Measurements from ENCODE around the gene NCBP1. TPM values are rescaled to one million over a fixed set of nuclear protein-coding genes. Genes with fewer than 3 reads are reported as not detected.

NCBP1 gene
- total and polyA plus RNA-seq, 9 of the 15 experiments (the other 6 are each of a cell fraction or from before 2014, with no cell fraction given), result 29.4 to 69.7 (median 57.5) TPM

DNA sequence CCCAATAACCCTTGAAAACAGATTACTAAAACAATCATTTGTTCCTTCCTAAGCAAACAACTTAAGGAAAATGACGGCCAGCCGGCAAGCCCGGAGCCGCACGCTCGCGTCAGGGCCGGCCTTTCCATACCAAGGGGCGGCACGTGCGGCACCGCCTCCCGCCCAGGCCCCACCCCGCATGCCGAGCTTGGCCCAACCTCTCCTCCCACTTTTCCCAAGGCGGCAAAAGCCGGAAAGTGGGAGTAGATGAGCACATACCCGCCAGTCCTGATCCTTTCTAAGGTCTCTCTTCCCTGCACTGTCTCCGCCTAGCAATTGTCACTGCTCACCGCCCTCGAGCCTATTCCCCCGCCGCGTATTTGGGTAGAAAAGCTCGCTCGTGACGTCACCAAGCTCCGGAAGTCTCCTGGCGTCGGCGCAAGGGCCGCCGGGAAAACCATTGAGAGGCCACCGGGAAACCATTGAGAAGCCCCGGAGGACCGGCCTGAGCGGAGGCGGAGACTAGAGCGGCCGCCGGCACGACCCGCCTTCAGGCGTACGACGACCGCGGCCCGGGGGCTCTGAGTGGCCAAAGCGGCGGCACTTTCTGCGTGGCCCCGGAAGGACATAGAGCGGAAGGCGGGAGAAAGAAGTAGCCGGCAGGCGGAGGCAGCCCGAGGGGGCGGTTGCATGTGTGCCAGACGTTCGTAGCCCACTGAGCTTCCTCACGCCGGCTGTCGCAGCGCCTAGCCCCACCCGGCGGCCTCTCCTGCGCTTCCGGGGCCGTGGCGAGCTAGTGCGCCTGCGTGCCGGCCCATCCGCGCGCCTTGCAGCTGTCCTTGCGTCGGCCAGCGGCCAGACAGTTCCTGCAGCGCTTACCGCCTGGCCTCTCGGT is at the start of gene NCBP1, which contains the start of gene TSTD2 (continued):
- TF ChIP-seq ZNF23 (CRISPR knock-in tag; IDR thresholded peaks at IDR 0.05) (no peak), DNMT1 (IDR thresholded peaks at IDR 0.05) (no peak), PHTF2 (CRISPR knock-in tag; IDR thresholded peaks at IDR 0.05) (no peak), ZNF165 (CRISPR knock-in tag; IDR thresholded peaks at IDR 0.05; ENCODE audit: borderline replicate concordance) (no peak), KAT2B (IDR thresholded peaks at IDR 0.05; ENCODE audit: low read depth, low read length) (no peak), THRA (IDR thresholded peaks at IDR 0.05) (no peak), RFX5 (IDR thresholded peaks at IDR 0.05; ENCODE audit: low read depth, low read length) (peak; percentile 77), ZNF444 (CRISPR knock-in tag; IDR thresholded peaks at IDR 0.05) (no peak), PML (IDR thresholded peaks at IDR 0.05; ENCODE audit: low read length) (peak; percentile 20), ETV1 (tag; conservative IDR thresholded peaks at IDR 0.05; ENCODE audit: low read depth) (peak; percentile 88), NR0B1 (IDR thresholded peaks at IDR 0.05; ENCODE audit: partially characterized antibody) (no peak), CEBPB (tag; IDR thresholded peaks at IDR 0.05) (no peak), SNIP1 (IDR thresholded peaks at IDR 0.05; ENCODE audit: low read depth) (peak; percentile 94)
- TF ChIP-seq, protein P1, sequence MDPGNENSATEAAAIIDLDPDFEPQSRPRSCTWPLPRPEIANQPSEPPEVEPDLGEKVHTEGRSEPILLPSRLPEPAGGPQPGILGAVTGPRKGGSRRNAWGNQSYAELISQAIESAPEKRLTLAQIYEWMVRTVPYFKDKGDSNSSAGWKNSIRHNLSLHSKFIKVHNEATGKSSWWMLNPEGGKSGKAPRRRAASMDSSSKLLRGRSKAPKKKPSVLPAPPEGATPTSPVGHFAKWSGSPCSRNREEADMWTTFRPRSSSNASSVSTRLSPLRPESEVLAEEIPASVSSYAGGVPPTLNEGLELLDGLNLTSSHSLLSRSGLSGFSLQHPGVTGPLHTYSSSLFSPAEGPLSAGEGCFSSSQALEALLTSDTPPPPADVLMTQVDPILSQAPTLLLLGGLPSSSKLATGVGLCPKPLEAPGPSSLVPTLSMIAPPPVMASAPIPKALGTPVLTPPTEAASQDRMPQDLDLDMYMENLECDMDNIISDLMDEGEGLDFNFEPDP (CRISPR knock-in tag; IDR thresholded peaks at IDR 0.05), result no peak
- TF ChIP-seq, protein P2, sequence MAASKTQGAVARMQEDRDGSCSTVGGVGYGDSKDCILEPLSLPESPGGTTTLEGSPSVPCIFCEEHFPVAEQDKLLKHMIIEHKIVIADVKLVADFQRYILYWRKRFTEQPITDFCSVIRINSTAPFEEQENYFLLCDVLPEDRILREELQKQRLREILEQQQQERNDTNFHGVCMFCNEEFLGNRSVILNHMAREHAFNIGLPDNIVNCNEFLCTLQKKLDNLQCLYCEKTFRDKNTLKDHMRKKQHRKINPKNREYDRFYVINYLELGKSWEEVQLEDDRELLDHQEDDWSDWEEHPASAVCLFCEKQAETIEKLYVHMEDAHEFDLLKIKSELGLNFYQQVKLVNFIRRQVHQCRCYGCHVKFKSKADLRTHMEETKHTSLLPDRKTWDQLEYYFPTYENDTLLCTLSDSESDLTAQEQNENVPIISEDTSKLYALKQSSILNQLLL (CRISPR knock-in tag; IDR thresholded peaks at IDR 0.05; ENCODE audit: borderline replicate concordance), result no peak
- TF ChIP-seq, protein P3, sequence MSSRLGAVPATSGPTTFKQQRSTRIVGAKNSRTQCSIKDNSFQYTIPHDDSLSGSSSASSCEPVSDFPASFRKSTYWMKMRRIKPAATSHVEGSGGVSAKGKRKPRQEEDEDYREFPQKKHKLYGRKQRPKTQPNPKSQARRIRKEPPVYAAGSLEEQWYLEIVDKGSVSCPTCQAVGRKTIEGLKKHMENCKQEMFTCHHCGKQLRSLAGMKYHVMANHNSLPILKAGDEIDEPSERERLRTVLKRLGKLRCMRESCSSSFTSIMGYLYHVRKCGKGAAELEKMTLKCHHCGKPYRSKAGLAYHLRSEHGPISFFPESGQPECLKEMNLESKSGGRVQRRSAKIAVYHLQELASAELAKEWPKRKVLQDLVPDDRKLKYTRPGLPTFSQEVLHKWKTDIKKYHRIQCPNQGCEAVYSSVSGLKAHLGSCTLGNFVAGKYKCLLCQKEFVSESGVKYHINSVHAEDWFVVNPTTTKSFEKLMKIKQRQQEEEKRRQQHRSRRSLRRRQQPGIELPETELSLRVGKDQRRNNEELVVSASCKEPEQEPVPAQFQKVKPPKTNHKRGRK (tag; IDR thresholded peaks at IDR 0.05), result no peak
- TF ChIP-seq, protein P4, sequence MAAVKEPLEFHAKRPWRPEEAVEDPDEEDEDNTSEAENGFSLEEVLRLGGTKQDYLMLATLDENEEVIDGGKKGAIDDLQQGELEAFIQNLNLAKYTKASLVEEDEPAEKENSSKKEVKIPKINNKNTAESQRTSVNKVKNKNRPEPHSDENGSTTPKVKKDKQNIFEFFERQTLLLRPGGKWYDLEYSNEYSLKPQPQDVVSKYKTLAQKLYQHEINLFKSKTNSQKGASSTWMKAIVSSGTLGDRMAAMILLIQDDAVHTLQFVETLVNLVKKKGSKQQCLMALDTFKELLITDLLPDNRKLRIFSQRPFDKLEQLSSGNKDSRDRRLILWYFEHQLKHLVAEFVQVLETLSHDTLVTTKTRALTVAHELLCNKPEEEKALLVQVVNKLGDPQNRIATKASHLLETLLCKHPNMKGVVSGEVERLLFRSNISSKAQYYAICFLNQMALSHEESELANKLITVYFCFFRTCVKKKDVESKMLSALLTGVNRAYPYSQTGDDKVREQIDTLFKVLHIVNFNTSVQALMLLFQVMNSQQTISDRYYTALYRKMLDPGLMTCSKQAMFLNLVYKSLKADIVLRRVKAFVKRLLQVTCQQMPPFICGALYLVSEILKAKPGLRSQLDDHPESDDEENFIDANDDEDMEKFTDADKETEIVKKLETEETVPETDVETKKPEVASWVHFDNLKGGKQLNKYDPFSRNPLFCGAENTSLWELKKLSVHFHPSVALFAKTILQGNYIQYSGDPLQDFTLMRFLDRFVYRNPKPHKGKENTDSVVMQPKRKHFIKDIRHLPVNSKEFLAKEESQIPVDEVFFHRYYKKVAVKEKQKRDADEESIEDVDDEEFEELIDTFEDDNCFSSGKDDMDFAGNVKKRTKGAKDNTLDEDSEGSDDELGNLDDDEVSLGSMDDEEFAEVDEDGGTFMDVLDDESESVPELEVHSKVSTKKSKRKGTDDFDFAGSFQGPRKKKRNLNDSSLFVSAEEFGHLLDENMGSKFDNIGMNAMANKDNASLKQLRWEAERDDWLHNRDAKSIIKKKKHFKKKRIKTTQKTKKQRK (IDR thresholded peaks at IDR 0.05; ENCODE audit: borderline replicate concordance, low read depth, low read length), result no peak
